ENCODE data around the gene TEF. TPM values are rescaled to one million over a fixed set of nuclear protein-coding genes. Genes with fewer than 3 reads are reported as not detected.

Gene TEF
- total and polyA plus RNA-seq, 9 of the 15 experiments (the other 6 are each of a cell fraction or from before 2014, with no cell fraction given), result 0.04 to 3.1 (median 1.2) TPM

GRCh38 chr22:41380993-41381328 lies 781 bp upstream of the TEF start (continued):
- TF ChIP-seq AFF4 (CRISPR knock-in tag; IDR thresholded peaks at IDR 0.05) (no peak), BHLHE40 (IDR thresholded peaks at IDR 0.05; ENCODE audit: low read length) (peak; percentile 93), TSHZ1 (CRISPR knock-in tag; IDR thresholded peaks at IDR 0.05) (no peak), LEF1 (IDR thresholded peaks at IDR 0.05) (no peak), GATAD2A (IDR thresholded peaks at IDR 0.05) (0 out of 2 replicates have a peak, but pooled peaks have one; percentile 48), ZBTB12 (CRISPR knock-in tag; IDR thresholded peaks at IDR 0.05) (no peak), CXXC5 (CRISPR knock-in tag; IDR thresholded peaks at IDR 0.05) (peak; percentile 69), SP2 (IDR thresholded peaks at IDR 0.05; ENCODE audit: extremely low read depth, low read depth, low read length, poor library complexity, severe bottlenecking) (no peak), ZNF184 (CRISPR knock-in tag; IDR thresholded peaks at IDR 0.05) (no peak), NR2F6 (CRISPR knock-in tag; IDR thresholded peaks at IDR 0.05) (no peak), RBM17 (IDR thresholded peaks at IDR 0.05; ENCODE audit: borderline replicate concordance, low read depth, low read length) (no peak), HINFP (tag; conservative IDR thresholded peaks at IDR 0.05; ENCODE audit: low read depth) (no peak), E2F1 (CRISPR knock-in tag; IDR thresholded peaks at IDR 0.05) (no peak), RBM39 (optimal IDR thresholded peaks at IDR 0.05; ENCODE audit: low read depth, low read length) (no peak), EP400 (IDR thresholded peaks at IDR 0.05) (peak; percentile 65; the same call in 1 of the 2 replicates), RUNX1 (IDR thresholded peaks at IDR 0.05; ENCODE audit: low read depth) (no peak), POLR2A (conservative IDR thresholded peaks at IDR 0.05) (peak; percentile 64; the same call in 1 of the 2 replicates), DPF2 (IDR thresholded peaks at IDR 0.05) (no peak)
